ENCODE data around the gene SPECC1.

DNA sequence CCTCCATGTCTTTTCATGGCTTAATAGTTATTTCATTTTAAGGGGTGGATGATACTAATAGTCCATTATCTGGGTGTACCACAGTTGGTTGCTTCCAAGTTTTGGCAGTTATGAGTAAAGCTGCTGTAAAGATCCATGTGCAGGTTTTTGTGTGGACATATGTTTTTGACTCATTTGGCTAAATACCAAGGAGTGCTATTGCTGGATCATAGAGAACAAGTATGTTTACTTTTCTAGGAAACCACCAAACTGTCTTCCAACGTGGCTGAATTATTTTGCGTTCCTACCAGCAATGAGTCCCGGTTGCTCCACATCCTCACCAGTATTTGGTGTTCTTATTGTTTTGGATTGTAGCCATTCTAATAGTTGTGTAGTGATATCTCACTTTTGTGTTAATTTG lies 181.9 kb downstream of the SPECC1 start:
- TF ChIP-seq POLR2AphosphoS5 (IDR thresholded peaks at IDR 0.05; ENCODE audit: low read length) = no peak
- TF ChIP-seq EP300 (IDR thresholded peaks at IDR 0.05; ENCODE audit: borderline replicate concordance in 1 of 2, control insufficient read depth in 1 of 2, low read depth in 2 of 2, low read length in 2 of 2) = no peak
- no peak for TF ChIP-seq CTCF (IDR thresholded peaks at IDR 0.05 in 2 of 3, conservative IDR thresholded peaks at IDR 0.05 in 1 of 3; ENCODE audit: control insufficient read depth in 2 of 3, extremely low read depth in 1 of 3, insufficient read depth in 1 of 3, low read depth in 3 of 3, low read length in 3 of 3)
- TF ChIP-seq TAF1 (IDR thresholded peaks at IDR 0.05; ENCODE audit: borderline replicate concordance, low read depth, low read length) = no peak
- no peak for TF ChIP-seq MTA3 (IDR thresholded peaks at IDR 0.05; ENCODE audit: borderline replicate concordance, low read length)
- TF ChIP-seq, protein P1, sequence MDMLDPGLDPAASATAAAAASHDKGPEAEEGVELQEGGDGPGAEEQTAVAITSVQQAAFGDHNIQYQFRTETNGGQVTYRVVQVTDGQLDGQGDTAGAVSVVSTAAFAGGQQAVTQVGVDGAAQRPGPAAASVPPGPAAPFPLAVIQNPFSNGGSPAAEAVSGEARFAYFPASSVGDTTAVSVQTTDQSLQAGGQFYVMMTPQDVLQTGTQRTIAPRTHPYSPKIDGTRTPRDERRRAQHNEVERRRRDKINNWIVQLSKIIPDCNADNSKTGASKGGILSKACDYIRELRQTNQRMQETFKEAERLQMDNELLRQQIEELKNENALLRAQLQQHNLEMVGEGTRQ (IDR thresholded peaks at IDR 0.05; ENCODE audit: borderline replicate concordance, low read depth, low read length) = no peak
- no peak for TF ChIP-seq CBX5 (IDR thresholded peaks at IDR 0.05; ENCODE audit: low read depth)
- TF ChIP-seq, protein P2, sequence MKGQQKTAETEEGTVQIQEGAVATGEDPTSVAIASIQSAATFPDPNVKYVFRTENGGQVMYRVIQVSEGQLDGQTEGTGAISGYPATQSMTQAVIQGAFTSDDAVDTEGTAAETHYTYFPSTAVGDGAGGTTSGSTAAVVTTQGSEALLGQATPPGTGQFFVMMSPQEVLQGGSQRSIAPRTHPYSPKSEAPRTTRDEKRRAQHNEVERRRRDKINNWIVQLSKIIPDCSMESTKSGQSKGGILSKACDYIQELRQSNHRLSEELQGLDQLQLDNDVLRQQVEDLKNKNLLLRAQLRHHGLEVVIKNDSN (IDR thresholded peaks at IDR 0.05; ENCODE audit: borderline replicate concordance, extremely low read length, insufficient read depth, low read depth, low read length) = no peak
- no peak for TF ChIP-seq SP1 (IDR thresholded peaks at IDR 0.05; ENCODE audit: low read depth, low read length)
- TF ChIP-seq, protein P3, sequence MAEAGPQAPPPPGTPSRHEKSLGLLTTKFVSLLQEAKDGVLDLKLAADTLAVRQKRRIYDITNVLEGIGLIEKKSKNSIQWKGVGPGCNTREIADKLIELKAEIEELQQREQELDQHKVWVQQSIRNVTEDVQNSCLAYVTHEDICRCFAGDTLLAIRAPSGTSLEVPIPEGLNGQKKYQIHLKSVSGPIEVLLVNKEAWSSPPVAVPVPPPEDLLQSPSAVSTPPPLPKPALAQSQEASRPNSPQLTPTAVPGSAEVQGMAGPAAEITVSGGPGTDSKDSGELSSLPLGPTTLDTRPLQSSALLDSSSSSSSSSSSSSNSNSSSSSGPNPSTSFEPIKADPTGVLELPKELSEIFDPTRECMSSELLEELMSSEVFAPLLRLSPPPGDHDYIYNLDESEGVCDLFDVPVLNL (IDR thresholded peaks at IDR 0.05; ENCODE audit: low read depth, low read length) = no peak
- TF ChIP-seq NR2C2 (IDR thresholded peaks at IDR 0.05; ENCODE audit: borderline replicate concordance, control insufficient read depth, insufficient read length, low read depth) = no peak
- no peak for TF ChIP-seq TCF12 (IDR thresholded peaks at IDR 0.05; ENCODE audit: low read depth, low read length)
- TF ChIP-seq POLR2A (IDR thresholded peaks at IDR 0.05; ENCODE audit: low read depth, low read length) = no peak
